GM23338 (cell line): ENCODE data around the gene RABGAP1L. TPM values are rescaled to one million over a fixed set of nuclear protein-coding genes. Genes with fewer than 3 reads are reported as not detected.

Experiments
- ATAC-seq: fragments of 200-7000 bp; cut with Tn5 transposase; 3 replicates; pipeline ENCODE4 v1.9.1; 2020
- DNase-seq: peaks from one replicate; pipeline ENCODE4 v3.0.0-alpha.2; 2015; ENCODE audit warnings: low spot score
- H2AFZ ChIP-seq: fragments of 200-600 bp; sonication (generic); 2 replicates; pipeline ENCODE4 v1.8.0; 2016; ENCODE audit warnings: antibody characterized with exemption, mild to moderate bottlenecking, moderate library complexity
- H3F3A ChIP-seq: fragments of 200-600 bp; sonication (generic); replicated peaks from 2 replicates; pipeline ENCODE4 v1.8.0; 2017; ENCODE audit warnings: antibody characterized with exemption, mixed run types, low read depth
- H3K27ac ChIP-seq: fragments of 200-600 bp; sonication (generic); 2 replicates; pipeline ENCODE4 v1.6.1; 2016; ENCODE audit warnings: low read depth
- H3K27me3 ChIP-seq: fragments of 200-600 bp; sonication (generic); 2 replicates; pipeline ENCODE4 v1.8.0; 2016; ENCODE audit warnings: mild to moderate bottlenecking, mixed run types, moderate library complexity; ENCODE audit not compliant: insufficient read depth
- H3K36me3 ChIP-seq: fragments of 200-600 bp; sonication (generic); 2 replicates; pipeline ENCODE4 v1.8.0; 2016; ENCODE audit warnings: mild to moderate bottlenecking; ENCODE audit not compliant: insufficient read depth
- H3K4me1 ChIP-seq: fragments of 200-600 bp; sonication (generic); 2 replicates; pipeline ENCODE4 v1.8.0; 2016; ENCODE audit warnings: mild to moderate bottlenecking, moderate library complexity; ENCODE audit not compliant: insufficient read depth
- H3K4me2 ChIP-seq: fragments of 200-600 bp; sonication (generic); 2 replicates; pipeline ENCODE4 v1.7.1; 2017; ENCODE audit warnings: mixed run types
- H3K4me3 ChIP-seq: fragments of 200-600 bp; sonication (generic); 2 replicates; pipeline ENCODE4 v1.6.1; 2016; ENCODE audit warnings: mixed run types
- H3K79me2 ChIP-seq: fragments of 200-600 bp; sonication (generic); replicated peaks from 2 replicates; pipeline ENCODE4 v1.8.0; 2017; ENCODE audit warnings: mild to moderate bottlenecking; ENCODE audit not compliant: insufficient read depth
- H3K9me2 ChIP-seq: fragments of 200-600 bp; sonication (generic); 2 replicates; pipeline ENCODE4 v1.8.0; 2017; ENCODE audit not compliant: insufficient read depth
- H4K20me1 ChIP-seq: fragments of 200-600 bp; sonication (generic); replicated peaks from 2 replicates; pipeline ENCODE4 v1.8.0; 2017; ENCODE audit warnings: mild to moderate bottlenecking; ENCODE audit not compliant: insufficient read depth
- H3K27ac Mint-ChIP-seq: 2 replicates; pipeline ENCODE4 v1.8.0; 2020; ENCODE audit warnings: inconsistent platforms, mild to moderate bottlenecking, moderate library complexity, mixed read lengths
- H3K27me3 Mint-ChIP-seq: 3 replicates; pipeline ENCODE4 v1.8.0; 2022; ENCODE audit warnings: low read depth, mild to moderate bottlenecking, moderate library complexity, mixed read lengths, inconsistent platforms; ENCODE audit not compliant: insufficient read depth, poor library complexity
- H3K36me3 Mint-ChIP-seq: 3 replicates; pipeline ENCODE4 v1.8.0; 2021; ENCODE audit warnings: low read depth, mild to moderate bottlenecking, inconsistent platforms, moderate library complexity, mixed read lengths
- H3K4me1 Mint-ChIP-seq: 3 replicates; pipeline ENCODE4 v1.8.0; 2020; ENCODE audit warnings: mild to moderate bottlenecking, inconsistent platforms, mixed read lengths
- H3K4me3 Mint-ChIP-seq: 3 replicates; pipeline ENCODE4 v1.8.0; 2021; ENCODE audit warnings: moderate library complexity, mild to moderate bottlenecking, inconsistent platforms, mixed read lengths
- H3K9me3 Mint-ChIP-seq: 3 replicates; pipeline ENCODE4 v1.8.0; 2020; ENCODE audit warnings: moderate library complexity, mild to moderate bottlenecking, inconsistent platforms, mixed read lengths
- EZH2phosphoT487 ChIP-seq: fragments of 200-600 bp; sonication (generic); IDR thresholded peaks from one replicate; pipeline ENCODE4 v1.8.1; 2018; ENCODE audit warnings: antibody characterized with exemption; ENCODE audit not compliant: unreplicated experiment
- JUNB ChIP-seq: IDR thresholded peaks from one replicate; pipeline ENCODE4 v1.6.1; 2016; ENCODE audit warnings: antibody characterized with exemption; ENCODE audit not compliant: unreplicated experiment
- NANOG ChIP-seq: IDR thresholded peaks from 2 replicates; pipeline ENCODE4 v1.6.1; 2016; ENCODE audit warnings: antibody characterized with exemption, borderline replicate concordance
- ZNF114 ChIP-seq: fragments of 250-450 bp; sonication (Bioruptor Pico); IDR thresholded peaks from 2 replicates; pipeline ENCODE4 v1.5.0; 2020; ENCODE audit warnings: mild to moderate bottlenecking, moderate library complexity
- ZNF331 ChIP-seq: fragments of 250-450 bp; sonication (Bioruptor Pico); IDR thresholded peaks from 2 replicates; pipeline ENCODE4 v1.5.0; 2020; ENCODE audit warnings: low read depth, mild to moderate bottlenecking, moderate library complexity
- polyA plus RNA-seq: library from polyadenylated mRNA; unstranded; fragments of >200 nt; fragmentation: Nextera tagmentation; extraction: Ambion mirVana; gene quantifications from 2 replicates; pipeline ENCODE4 v1.2.1, GENCODE V29; 2016
- total RNA-seq: library from RNA; depleted of rRNA; stranded (reverse); fragments of >200 nt; shearing (Covaris generic); gene quantifications from 2 replicates; pipeline ENCODE4 v1.2.3, GENCODE V29; 2014
- TF ChIP-seq, protein P1 (sequence below), 2 experiments: fragments of 200-600 bp in 1 of 2; sonication (generic) in 1 of 2; conservative IDR thresholded peaks; 2 replicates each; pipeline versions ENCODE4 v1.5.1 to v1.6.1; 2016 to 2017; ENCODE audit warnings: antibody characterized with exemption in 2 of 2, low read depth in 2 of 2, mild to moderate bottlenecking in 2 of 2, moderate library complexity in 1 of 2
- TF ChIP-seq, protein P2 (sequence below): IDR thresholded peaks from one replicate; pipeline ENCODE4 v1.6.1; 2018; ENCODE audit warnings: antibody characterized with exemption; ENCODE audit not compliant: unreplicated experiment
- TF ChIP-seq, protein P3 (sequence below): IDR thresholded peaks from 2 replicates; pipeline ENCODE4 v1.6.1; 2016; ENCODE audit warnings: antibody characterized with exemption
- TF ChIP-seq, protein P4 (sequence below): fragments of 250-450 bp; sonication (Bioruptor Pico); IDR thresholded peaks from 2 replicates; pipeline ENCODE4 v1.5.0; 2020; ENCODE audit warnings: mild to moderate bottlenecking, moderate library complexity

RABGAP1L gene
- total and polyA plus RNA-seq, 2 experiments from 2014 or later, result 83.2 to 136 TPM

DNA sequence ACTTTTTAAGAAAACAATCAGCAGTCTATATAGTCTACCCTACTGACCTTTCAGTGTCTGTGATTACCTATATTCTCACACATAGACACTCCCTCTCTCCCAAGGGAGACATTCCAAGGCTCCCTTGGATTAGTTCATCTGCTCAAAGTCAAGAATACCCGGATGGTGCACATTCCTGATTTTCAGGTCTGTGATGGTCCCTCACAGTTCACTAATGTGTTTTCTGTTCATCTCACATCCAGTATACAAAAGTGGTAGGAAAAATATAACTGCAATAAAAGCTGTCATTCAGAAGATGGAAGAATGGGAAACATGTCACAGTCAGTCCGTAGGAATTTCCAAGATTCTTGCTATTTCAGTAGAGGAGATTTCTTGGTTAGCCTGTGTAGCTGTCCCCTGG lies 616.3 kb downstream of the RABGAP1L start:
- Histone ChIP-seq H3F3A (no peaks in the 10 kb centered on the region), H3K79me2 (no peaks in the 10 kb centered on the region), H4K20me1 (no peaks in the 10 kb centered on the region), H3K27ac (no peak overlapping the region), H2AFZ (no peak overlapping the region), H3K4me2 (no peak overlapping the region), H3K4me3 (no peak overlapping the region), H3K9me2 (no peaks in the 10 kb centered on the region), H3K36me3 (no peaks in the 10 kb centered on the region), H3K27me3 (no peaks in the 10 kb centered on the region), H3K4me1 (no peaks in the 10 kb centered on the region)
- H3K4me1 Mint-ChIP-seq, result peaks cover 3% of the 10 kb centered on the region; the same call in 1 of the 3 replicates
- H3K27me3 Mint-ChIP-seq, result peaks cover 3% of the 10 kb centered on the region
- no peak overlapping the region for H3K4me3 Mint-ChIP-seq
- no peaks in the 10 kb centered on the region for H3K36me3 Mint-ChIP-seq
- no peak for DNase-seq
- TF ChIP-seq JUNB (no peak), EZH2phosphoT487 (no peak), ZNF114 (CRISPR knock-in tag) (no peak), ZNF331 (CRISPR knock-in tag) (no peak), NANOG (no peak)
- TF ChIP-seq, protein P1, sequence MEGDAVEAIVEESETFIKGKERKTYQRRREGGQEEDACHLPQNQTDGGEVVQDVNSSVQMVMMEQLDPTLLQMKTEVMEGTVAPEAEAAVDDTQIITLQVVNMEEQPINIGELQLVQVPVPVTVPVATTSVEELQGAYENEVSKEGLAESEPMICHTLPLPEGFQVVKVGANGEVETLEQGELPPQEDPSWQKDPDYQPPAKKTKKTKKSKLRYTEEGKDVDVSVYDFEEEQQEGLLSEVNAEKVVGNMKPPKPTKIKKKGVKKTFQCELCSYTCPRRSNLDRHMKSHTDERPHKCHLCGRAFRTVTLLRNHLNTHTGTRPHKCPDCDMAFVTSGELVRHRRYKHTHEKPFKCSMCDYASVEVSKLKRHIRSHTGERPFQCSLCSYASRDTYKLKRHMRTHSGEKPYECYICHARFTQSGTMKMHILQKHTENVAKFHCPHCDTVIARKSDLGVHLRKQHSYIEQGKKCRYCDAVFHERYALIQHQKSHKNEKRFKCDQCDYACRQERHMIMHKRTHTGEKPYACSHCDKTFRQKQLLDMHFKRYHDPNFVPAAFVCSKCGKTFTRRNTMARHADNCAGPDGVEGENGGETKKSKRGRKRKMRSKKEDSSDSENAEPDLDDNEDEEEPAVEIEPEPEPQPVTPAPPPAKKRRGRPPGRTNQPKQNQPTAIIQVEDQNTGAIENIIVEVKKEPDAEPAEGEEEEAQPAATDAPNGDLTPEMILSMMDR (conservative IDR thresholded peaks at IDR 0.05; ENCODE audit: low read depth in 2 of 2), result no peak
- TF ChIP-seq, protein P2, sequence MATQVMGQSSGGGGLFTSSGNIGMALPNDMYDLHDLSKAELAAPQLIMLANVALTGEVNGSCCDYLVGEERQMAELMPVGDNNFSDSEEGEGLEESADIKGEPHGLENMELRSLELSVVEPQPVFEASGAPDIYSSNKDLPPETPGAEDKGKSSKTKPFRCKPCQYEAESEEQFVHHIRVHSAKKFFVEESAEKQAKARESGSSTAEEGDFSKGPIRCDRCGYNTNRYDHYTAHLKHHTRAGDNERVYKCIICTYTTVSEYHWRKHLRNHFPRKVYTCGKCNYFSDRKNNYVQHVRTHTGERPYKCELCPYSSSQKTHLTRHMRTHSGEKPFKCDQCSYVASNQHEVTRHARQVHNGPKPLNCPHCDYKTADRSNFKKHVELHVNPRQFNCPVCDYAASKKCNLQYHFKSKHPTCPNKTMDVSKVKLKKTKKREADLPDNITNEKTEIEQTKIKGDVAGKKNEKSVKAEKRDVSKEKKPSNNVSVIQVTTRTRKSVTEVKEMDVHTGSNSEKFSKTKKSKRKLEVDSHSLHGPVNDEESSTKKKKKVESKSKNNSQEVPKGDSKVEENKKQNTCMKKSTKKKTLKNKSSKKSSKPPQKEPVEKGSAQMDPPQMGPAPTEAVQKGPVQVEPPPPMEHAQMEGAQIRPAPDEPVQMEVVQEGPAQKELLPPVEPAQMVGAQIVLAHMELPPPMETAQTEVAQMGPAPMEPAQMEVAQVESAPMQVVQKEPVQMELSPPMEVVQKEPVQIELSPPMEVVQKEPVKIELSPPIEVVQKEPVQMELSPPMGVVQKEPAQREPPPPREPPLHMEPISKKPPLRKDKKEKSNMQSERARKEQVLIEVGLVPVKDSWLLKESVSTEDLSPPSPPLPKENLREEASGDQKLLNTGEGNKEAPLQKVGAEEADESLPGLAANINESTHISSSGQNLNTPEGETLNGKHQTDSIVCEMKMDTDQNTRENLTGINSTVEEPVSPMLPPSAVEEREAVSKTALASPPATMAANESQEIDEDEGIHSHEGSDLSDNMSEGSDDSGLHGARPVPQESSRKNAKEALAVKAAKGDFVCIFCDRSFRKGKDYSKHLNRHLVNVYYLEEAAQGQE, result no peak
- TF ChIP-seq, protein P3, sequence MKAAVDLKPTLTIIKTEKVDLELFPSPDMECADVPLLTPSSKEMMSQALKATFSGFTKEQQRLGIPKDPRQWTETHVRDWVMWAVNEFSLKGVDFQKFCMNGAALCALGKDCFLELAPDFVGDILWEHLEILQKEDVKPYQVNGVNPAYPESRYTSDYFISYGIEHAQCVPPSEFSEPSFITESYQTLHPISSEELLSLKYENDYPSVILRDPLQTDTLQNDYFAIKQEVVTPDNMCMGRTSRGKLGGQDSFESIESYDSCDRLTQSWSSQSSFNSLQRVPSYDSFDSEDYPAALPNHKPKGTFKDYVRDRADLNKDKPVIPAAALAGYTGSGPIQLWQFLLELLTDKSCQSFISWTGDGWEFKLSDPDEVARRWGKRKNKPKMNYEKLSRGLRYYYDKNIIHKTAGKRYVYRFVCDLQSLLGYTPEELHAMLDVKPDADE, result no peak
- TF ChIP-seq, protein P4, sequence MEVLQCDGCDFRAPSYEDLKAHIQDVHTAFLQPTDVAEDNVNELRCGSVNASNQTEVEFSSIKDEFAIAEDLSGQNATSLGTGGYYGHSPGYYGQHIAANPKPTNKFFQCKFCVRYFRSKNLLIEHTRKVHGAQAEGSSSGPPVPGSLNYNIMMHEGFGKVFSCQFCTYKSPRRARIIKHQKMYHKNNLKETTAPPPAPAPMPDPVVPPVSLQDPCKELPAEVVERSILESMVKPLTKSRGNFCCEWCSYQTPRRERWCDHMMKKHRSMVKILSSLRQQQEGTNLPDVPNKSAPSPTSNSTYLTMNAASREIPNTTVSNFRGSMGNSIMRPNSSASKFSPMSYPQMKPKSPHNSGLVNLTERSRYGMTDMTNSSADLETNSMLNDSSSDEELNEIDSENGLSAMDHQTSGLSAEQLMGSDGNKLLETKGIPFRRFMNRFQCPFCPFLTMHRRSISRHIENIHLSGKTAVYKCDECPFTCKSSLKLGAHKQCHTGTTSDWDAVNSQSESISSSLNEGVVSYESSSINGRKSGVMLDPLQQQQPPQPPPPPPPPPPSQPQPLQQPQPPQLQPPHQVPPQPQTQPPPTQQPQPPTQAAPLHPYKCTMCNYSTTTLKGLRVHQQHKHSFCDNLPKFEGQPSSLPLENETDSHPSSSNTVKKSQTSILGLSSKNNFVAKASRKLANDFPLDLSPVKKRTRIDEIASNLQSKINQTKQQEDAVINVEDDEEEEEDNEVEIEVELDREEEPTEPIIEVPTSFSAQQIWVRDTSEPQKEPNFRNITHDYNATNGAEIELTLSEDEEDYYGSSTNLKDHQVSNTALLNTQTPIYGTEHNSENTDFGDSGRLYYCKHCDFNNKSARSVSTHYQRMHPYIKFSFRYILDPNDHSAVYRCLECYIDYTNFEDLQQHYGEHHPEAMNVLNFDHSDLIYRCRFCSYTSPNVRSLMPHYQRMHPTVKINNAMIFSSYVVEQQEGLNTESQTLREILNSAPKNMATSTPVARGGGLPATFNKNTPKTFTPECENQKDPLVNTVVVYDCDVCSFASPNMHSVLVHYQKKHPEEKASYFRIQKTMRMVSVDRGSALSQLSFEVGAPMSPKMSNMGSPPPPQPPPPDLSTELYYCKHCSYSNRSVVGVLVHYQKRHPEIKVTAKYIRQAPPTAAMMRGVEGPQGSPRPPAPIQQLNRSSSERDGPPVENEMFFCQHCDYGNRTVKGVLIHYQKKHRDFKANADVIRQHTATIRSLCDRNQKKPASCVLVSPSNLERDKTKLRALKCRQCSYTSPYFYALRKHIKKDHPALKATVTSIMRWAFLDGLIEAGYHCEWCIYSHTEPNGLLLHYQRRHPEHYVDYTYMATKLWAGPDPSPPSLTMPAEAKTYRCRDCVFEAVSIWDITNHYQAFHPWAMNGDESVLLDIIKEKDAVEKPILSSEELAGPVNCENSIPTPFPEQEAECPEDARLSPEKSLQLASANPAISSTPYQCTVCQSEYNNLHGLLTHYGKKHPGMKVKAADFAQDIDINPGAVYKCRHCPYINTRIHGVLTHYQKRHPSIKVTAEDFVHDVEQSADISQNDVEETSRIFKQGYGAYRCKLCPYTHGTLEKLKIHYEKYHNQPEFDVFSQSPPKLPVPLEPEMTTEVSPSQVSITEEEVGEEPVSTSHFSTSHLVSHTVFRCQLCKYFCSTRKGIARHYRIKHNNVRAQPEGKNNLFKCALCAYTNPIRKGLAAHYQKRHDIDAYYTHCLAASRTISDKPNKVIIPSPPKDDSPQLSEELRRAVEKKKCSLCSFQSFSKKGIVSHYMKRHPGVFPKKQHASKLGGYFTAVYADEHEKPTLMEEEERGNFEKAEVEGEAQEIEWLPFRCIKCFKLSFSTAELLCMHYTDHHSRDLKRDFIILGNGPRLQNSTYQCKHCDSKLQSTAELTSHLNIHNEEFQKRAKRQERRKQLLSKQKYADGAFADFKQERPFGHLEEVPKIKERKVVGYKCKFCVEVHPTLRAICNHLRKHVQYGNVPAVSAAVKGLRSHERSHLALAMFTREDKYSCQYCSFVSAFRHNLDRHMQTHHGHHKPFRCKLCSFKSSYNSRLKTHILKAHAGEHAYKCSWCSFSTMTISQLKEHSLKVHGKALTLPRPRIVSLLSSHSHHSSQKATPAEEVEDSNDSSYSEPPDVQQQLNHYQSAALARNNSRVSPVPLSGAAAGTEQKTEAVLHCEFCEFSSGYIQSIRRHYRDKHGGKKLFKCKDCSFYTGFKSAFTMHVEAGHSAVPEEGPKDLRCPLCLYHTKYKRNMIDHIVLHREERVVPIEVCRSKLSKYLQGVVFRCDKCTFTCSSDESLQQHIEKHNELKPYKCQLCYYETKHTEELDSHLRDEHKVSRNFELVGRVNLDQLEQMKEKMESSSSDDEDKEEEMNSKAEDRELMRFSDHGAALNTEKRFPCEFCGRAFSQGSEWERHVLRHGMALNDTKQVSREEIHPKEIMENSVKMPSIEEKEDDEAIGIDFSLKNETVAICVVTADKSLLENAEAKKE, result no peak
- no peak for ATAC-seq
- peaks cover 4% of the 10 kb centered on the region; the same call in 1 of the 3 replicates for H3K9me3 Mint-ChIP-seq
- no peak overlapping the region for H3K27ac Mint-ChIP-seq
